Measurements from ENCODE around the gene EHD1. TPM values are rescaled to one million over a fixed set of nuclear protein-coding genes. Genes with fewer than 3 reads are reported as not detected.

Gene EHD1
- total RNA-seq, 1 experiment from 2014 or later: 340 TPM

DNA sequence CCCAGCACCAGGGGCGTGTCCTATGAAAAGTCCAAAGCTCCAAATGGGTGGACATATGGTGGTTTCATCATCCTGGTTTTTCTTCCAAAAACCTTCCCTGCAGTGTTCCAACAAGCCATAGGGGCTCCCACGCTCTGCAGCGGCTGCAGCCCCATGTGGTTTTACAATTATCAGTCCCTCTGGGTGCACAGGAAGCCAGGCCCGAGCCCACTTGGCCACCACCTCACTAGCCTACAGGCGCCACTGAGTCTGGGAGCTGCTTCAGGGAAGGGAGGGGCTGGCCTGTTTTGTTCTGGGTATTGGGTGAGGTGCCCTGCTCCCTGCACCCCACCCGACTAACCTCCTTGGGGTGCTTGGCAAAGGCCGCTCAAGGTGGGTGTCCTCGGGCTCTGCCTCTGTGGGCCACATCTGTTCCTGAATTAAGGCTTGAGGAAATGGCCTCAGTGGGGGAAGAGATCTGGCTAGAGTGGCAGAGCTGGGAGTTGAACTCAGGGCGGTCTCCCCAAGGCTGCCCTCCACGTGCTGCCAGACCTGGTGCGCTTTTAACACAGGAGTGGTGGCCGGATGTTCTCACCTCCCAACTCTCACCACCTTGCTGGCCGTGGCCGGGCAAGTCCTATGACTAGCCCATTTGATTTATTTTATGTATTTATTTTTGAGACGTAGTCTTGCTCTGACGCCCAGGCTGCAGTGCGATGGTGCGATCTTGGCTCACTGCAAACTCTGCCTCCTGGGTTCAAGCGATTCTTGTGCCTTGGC, 28.6 kb downstream of the EHD1 start:
- Histone ChIP-seq H3K9me3 (ENCODE audit: low read length) (no peaks in the 10 kb centered on the region), H3K27ac (ENCODE audit: low read length) (no peak overlapping the region), H3K4me1 (ENCODE audit: insufficient read depth, low read length) (peaks cover 38% of the 10 kb centered on the region), H4K20me1 (ENCODE audit: low read length) (no peaks in the 10 kb centered on the region), H3K9ac (ENCODE audit: low read length) (no peak overlapping the region), H3K27me3 (ENCODE audit: low read length) (no peaks in the 10 kb centered on the region), H2AFZ (ENCODE audit: low read length) (no peak overlapping the region), H3K4me2 (ENCODE audit: low read length) (no peak overlapping the region), H3F3A (ENCODE audit: low read length, unreplicated experiment) (no peaks in the 10 kb centered on the region), H3K36me3 (ENCODE audit: low read depth, low read length) (peaks cover 24% of the 10 kb centered on the region), H3K79me2 (ENCODE audit: low read length) (peaks cover 22% of the 10 kb centered on the region), H3K9me2 (replicated peaks; ENCODE audit: low read length) (no peaks in the 10 kb centered on the region), H3K4me3 (ENCODE audit: low read length) (no peak overlapping the region)
- ChIA-PET POLR2A (ENCODE audit: unreplicated experiment) (interaction anchor here (0.7 kb wide), 1 partner anchor 19 kb away, joined by 7 read pairs; no protein-coding TSS in a partner anchor), CTCF (interaction anchor here (0.6 to 3.6 kb wide), 3 partner anchors 19 to 146 kb away, joined by 3 to 20 read pairs (median 17); no protein-coding TSS in a partner anchor)
- no TSS peak for BruUV-seq (replicated peaks)
- intact Hi-C loops (cut with micrococcal nuclease): loop anchor here (5.0 kb wide), 1 partner anchor 158 kb away; no protein-coding TSS in a partner anchor
- TF ChIP-seq EZH2phosphoT487 (IDR thresholded peaks at IDR 0.05; ENCODE audit: borderline replicate concordance, low read length): no peak
- no peak for TF ChIP-seq EZH2 (IDR thresholded peaks at IDR 0.05; ENCODE audit: low read length, unreplicated experiment)
- TF ChIP-seq, protein P1, sequence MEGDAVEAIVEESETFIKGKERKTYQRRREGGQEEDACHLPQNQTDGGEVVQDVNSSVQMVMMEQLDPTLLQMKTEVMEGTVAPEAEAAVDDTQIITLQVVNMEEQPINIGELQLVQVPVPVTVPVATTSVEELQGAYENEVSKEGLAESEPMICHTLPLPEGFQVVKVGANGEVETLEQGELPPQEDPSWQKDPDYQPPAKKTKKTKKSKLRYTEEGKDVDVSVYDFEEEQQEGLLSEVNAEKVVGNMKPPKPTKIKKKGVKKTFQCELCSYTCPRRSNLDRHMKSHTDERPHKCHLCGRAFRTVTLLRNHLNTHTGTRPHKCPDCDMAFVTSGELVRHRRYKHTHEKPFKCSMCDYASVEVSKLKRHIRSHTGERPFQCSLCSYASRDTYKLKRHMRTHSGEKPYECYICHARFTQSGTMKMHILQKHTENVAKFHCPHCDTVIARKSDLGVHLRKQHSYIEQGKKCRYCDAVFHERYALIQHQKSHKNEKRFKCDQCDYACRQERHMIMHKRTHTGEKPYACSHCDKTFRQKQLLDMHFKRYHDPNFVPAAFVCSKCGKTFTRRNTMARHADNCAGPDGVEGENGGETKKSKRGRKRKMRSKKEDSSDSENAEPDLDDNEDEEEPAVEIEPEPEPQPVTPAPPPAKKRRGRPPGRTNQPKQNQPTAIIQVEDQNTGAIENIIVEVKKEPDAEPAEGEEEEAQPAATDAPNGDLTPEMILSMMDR (conservative IDR thresholded peaks at IDR 0.05; ENCODE audit: low read depth, low read length): no peak
- DNase-seq (no peak), ATAC-seq (no peak)

- ChIA-PET POLR2A (ENCODE audit: unreplicated experiment) (interaction anchor here (0.5 kb wide), 1 partner anchor 18 kb away, joined by 7 read pairs; no protein-coding TSS in a partner anchor), CTCF (interaction anchor here (0.6 to 3.6 kb wide), 12 partner anchors 9 to 173 kb away, joined by 3 to 20 read pairs (median 4); partner anchors contain the start of genes ARL2, BATF2 and EHD1)
- no peaks in the 10 kb centered on the region for H3K27me3 ChIP-seq (ENCODE audit: low read length)
- no peaks in the 10 kb centered on the region for H3F3A ChIP-seq (ENCODE audit: low read length, unreplicated experiment)
- H3K4me3 ChIP-seq (ENCODE audit: low read length): no peak overlapping the region
- ATAC-seq: peak; percentile 5
- H3K9me2 ChIP-seq (replicated peaks; ENCODE audit: low read length): no peaks in the 10 kb centered on the region
- BruUV-seq (replicated peaks): no TSS peak
- no peak overlapping the region for H3K4me2 ChIP-seq (ENCODE audit: low read length)
- peak; percentile 66 for DNase-seq
- peaks cover 16% of the 10 kb centered on the region for H3K79me2 ChIP-seq (ENCODE audit: low read length)
- TF ChIP-seq EZH2 (IDR thresholded peaks at IDR 0.05; ENCODE audit: low read length, unreplicated experiment) (no peak), EZH2phosphoT487 (IDR thresholded peaks at IDR 0.05; ENCODE audit: borderline replicate concordance, low read length) (no peak)
- TF ChIP-seq, protein P1 (conservative IDR thresholded peaks at IDR 0.05; ENCODE audit: low read depth, low read length): peak; percentile 57
- H2AFZ ChIP-seq (ENCODE audit: low read length): no peak overlapping the region
- peaks cover 17% of the 10 kb centered on the region for H3K36me3 ChIP-seq (ENCODE audit: low read depth, low read length)
- H3K9ac ChIP-seq (ENCODE audit: low read length): no peak overlapping the region
- no peaks in the 10 kb centered on the region for H3K9me3 ChIP-seq (ENCODE audit: low read length)
- H4K20me1 ChIP-seq (ENCODE audit: low read length): no peaks in the 10 kb centered on the region
- H3K27ac ChIP-seq (ENCODE audit: low read length): 0 out of 2 replicates have a peak overlapping the region, but pooled peaks have one; percentile 1
- H3K4me1 ChIP-seq (ENCODE audit: insufficient read depth, low read length): peaks cover 30% of the 10 kb centered on the region
- intact Hi-C loops (cut with micrococcal nuclease): loop anchor here (5.0 kb wide), 1 partner anchor 158 kb away; no protein-coding TSS in a partner anchor
Observed at GRCh38 chr11:64848826-64849597, 29.4 kb downstream of the EHD1 start.
